ENCODE measurements around the gene SNX5. TPM values are rescaled to one million over a fixed set of nuclear protein-coding genes. Genes with fewer than 3 reads are reported as not detected.

Gene SNX5
- total RNA-seq (2021; fragmentation: NEBNext Ultra II Directional; extraction: Animal tissue kit (Norgen Biotek cat#: 25700)) (181 and 194 TPM in 2 replicates), polyA plus RNA-seq (2011; rRNA removed) (140 and 155 TPM in 2 replicates), polyA minus RNA-seq (2011; rRNA and poly(A)+ RNA removed) (163 and 196 TPM in 2 replicates)
- polyA plus RNA-seq (2011; cell fraction: cytosol; rRNA removed), result 179 TPM
- polyA plus RNA-seq (2011; cell fraction: nucleus; rRNA removed), result 236 TPM
- 129 to 235 TPM (median 148 TPM) in 4 replicates for polyA plus RNA-seq (2012, experiment 1 of 2)
- 34.5 TPM for polyA plus RNA-seq (2012, experiment 2 of 2)
- 213 TPM for polyA plus RNA-seq (2013, experiment 1 of 2)
- 198 TPM for polyA plus RNA-seq (2013, experiment 2 of 2)
- 156 TPM for polyA minus RNA-seq (2011; cell fraction: cytosol; rRNA and poly(A)+ RNA removed)
- 471 TPM for polyA minus RNA-seq (2011; cell fraction: nucleus; rRNA and poly(A)+ RNA removed)
- long read RNA-seq, experiment 1, transcript SNX5-218 (1 exons, 3,931 nt), result minor isoform, 10 of 136 reads
- long read RNA-seq, experiment 1, transcript SNX5-202 (14 exons, 2,288 nt), result major isoform, 40 of 136 reads
- long read RNA-seq, experiment 1, transcript SNX5-212 (2 exons, 1,321 nt), result minor isoform, 7 of 136 reads
- long read RNA-seq, experiment 1, transcript SNX5-201 (13 exons, 2,270 nt), result minor isoform, 7 of 136 reads
- long read RNA-seq, experiment 1, partial matches to known transcripts, result 33 of 136 reads
- long read RNA-seq, experiment 1, other reads (novel, unspliced or antisense), result 30 of 136 reads
- long read RNA-seq, experiment 2, transcript SNX5-201 (13 exons, 2,270 nt), result minor isoform, 15 of 127 reads
- long read RNA-seq, experiment 2, transcript SNX5-202 (14 exons, 2,288 nt), result major isoform, 82 of 127 reads
- long read RNA-seq, experiment 2, partial matches to known transcripts, result 2 of 127 reads
- long read RNA-seq, experiment 2, other reads (novel, unspliced or antisense), result 21 of 127 reads

- H3K79me1 ChIP-seq (ENCODE audit: low read depth, low read length), result 0 out of 2 replicates have a peak, but pooled peaks cover 3% of the 10 kb centered on the region
- peak within 1 kb of the TSS; percentile 100 for H4K91ac ChIP-seq (replicated peaks; ENCODE audit: insufficient read length, low read length)
- peak within 1 kb of the TSS; percentile 98; the same call in 1 of the 2 replicates for H2BK15ac ChIP-seq (ENCODE audit: low read length)
- H3K4me2 ChIP-seq (ENCODE audit: insufficient read depth in 1 of 2, low read depth in 2 of 2, low read length in 2 of 2), result peak within 1 kb of the TSS; percentile 87 to 98
- ChIA-PET POLR2A (ENCODE audit: partially characterized antibody) (interaction anchor here (0.5 to 20.7 kb wide), 22 partner anchors 12 to 1932 kb away, joined by 3 to 424 read pairs (median 4); partner anchors contain the start of genes DSTN, OVOL2, RRBP1 and ZNF133), CTCF (ENCODE audit: partially characterized antibody) (interaction anchor here (0.6 to 1.9 kb wide), 4 partner anchors 10 to 27 kb away, joined by 3 to 5 read pairs (median 4); no protein-coding TSS in a partner anchor)
- H2BK20ac ChIP-seq (ENCODE audit: low read length), result no peak within 1 kb of the TSS
- peak within 1 kb of the TSS; percentile 77 to 99 (median 91) for H3K4me3 ChIP-seq (ENCODE audit: extremely low read depth in 1 of 4, insufficient read depth in 2 of 4, low read depth in 3 of 4, low read length in 4 of 4)
- peaks cover 25 to 32% of the 10 kb centered on the region in 2 experiments for H4K20me1 ChIP-seq (replicated peaks in 1 of 2; ENCODE audit: control insufficient read depth in 1 of 2, insufficient read depth in 2 of 2, low read length in 2 of 2)
- peak within 1 kb of the TSS; percentile 99 to 100 (median 100) for H3K9ac ChIP-seq (replicated peaks in 1 of 4; ENCODE audit: extremely low read depth in 1 of 4, low read depth in 3 of 4, low read length in 3 of 4)
- peak within 1 kb of the TSS; percentile 100 for H3K27ac ChIP-seq (ENCODE audit: low read depth, low read length)
- 1% methylated on average over 85 of the region's 96 CpGs; no CpG with 5 or more reads in 1 of the 2 experiments for WGBS, 2 experiments (ENCODE audit: extremely low coverage in 1 of 2, insufficient coverage in 1 of 2, insufficient read length in 1 of 2, insufficient replicate concordance in 2 of 2, low coverage in 1 of 2, low lambda C conversion rate in 2 of 2, missing lambda C conversion rate in 1 of 2)
- peaks cover 5 to 14% (median 10%) of the 10 kb centered on the region in 4 experiments; a peak in 6 of 7 replicates for H3K4me1 ChIP-seq (replicated peaks in 1 of 4; ENCODE audit: control insufficient read depth in 3 of 4, insufficient read depth in 4 of 4, low read length in 3 of 4)
- peak within 1 kb of the TSS; percentile 20; the same call in 1 of the 2 replicates for H2AFZ ChIP-seq (ENCODE audit: low read length)
- no peaks in the 10 kb centered on the region for H3K9me3 ChIP-seq (ENCODE audit: insufficient read depth in 2 of 2, low read depth in 1 of 2, low read length in 1 of 2)
- peaks cover 0 to 38% (median 0%) of the 10 kb centered on the region in 4 experiments; a peak in 2 of 8 replicates for H3K36me3 ChIP-seq (ENCODE audit: control insufficient read depth in 2 of 4, insufficient read depth in 4 of 4, low read length in 3 of 4)
- H4K8ac ChIP-seq (ENCODE audit: extremely low read depth, insufficient read depth, low read length), result peak within 1 kb of the TSS; percentile 100
- peak within 1 kb of the TSS; percentile 97 for H2AK5ac ChIP-seq (ENCODE audit: low read depth, low read length)
- FAIRE-seq (no peak), DNase-seq (ENCODE audit: low read depth in 1 of 2, low spot score in 2 of 2) (peak; percentile 98 to 99)
- H3K56ac ChIP-seq (replicated peaks; ENCODE audit: insufficient read length, low read depth, low read length), result peak within 1 kb of the TSS; percentile 98
- peak within 1 kb of the TSS; percentile 99 for H3K4ac ChIP-seq (replicated peaks; ENCODE audit: insufficient read length, low read depth, low read length)
- no peak within 1 kb of the TSS for H3K23ac ChIP-seq (ENCODE audit: insufficient read length)
- peak within 1 kb of the TSS; percentile 100 for H4K5ac ChIP-seq (ENCODE audit: insufficient read length, low read depth, low read length)
- H3K79me2 ChIP-seq (ENCODE audit: control insufficient read depth in 1 of 2, insufficient read depth in 2 of 2, low read length in 2 of 2), result peaks cover 74 to 97% of the 10 kb centered on the region in 2 experiments
- H2BK5ac ChIP-seq (ENCODE audit: low read depth, low read length), result peak within 1 kb of the TSS; percentile 100
- peak within 1 kb of the TSS; percentile 99 for H3K18ac ChIP-seq (ENCODE audit: extremely low read depth, low read length)
- H3K14ac ChIP-seq (ENCODE audit: insufficient read length), result peak within 1 kb of the TSS; percentile 48
- peaks cover 14% of the 10 kb centered on the region for H3K23me2 ChIP-seq (ENCODE audit: low read depth, low read length)
- H2BK12ac ChIP-seq (ENCODE audit: low read depth, low read length), result peak within 1 kb of the TSS; percentile 98; the same call in 1 of the 2 replicates
- peak within 1 kb of the TSS; percentile 96 for H2BK120ac ChIP-seq (replicated peaks; ENCODE audit: low read depth, low read length)
- no peaks in the 10 kb centered on the region for H3K27me3 ChIP-seq (replicated peaks in 1 of 4; ENCODE audit: control insufficient read depth in 3 of 4, extremely low read depth in 1 of 4, insufficient read depth in 3 of 4, low read length in 3 of 4)
- TF ChIP-seq KDM1A (IDR thresholded peaks at IDR 0.05; ENCODE audit: borderline replicate concordance, low read length), result no peak
Measured at GRCh38 chr20:17968366-17969277, at the start of gene SNX5, which contains the start of gene MGME1. TSS of gene SNX5 (minus strand) at chr20:17968794. CDS start at chr20:17968425, 369 bp downstream. TSS of gene MGME1 (plus strand) at chr20:17969018. CDS start at chr20:17969860, 842 bp downstream.
